Uterus (tissue), 4 donors: ENCODE results near the gene PUS10. TPM values are rescaled to one million over a fixed set of nuclear protein-coding genes. Genes with fewer than 3 reads are reported as not detected.

Source experiments
- DNase-seq, 2 donors: peaks; one replicate each; pipeline ENCODE4 v3.0.0-alpha.2; 2019 to 2020
- H3K27ac ChIP-seq, 2 donors: fragments of 200-600 bp; sonication (generic); 1 replicate in 1 of 2; 2 replicates in 1 of 2; pipeline ENCODE4 v1.5.1; 2016 to 2018
- H3K27me3 ChIP-seq, 2 donors: fragments of 200-600 bp; sonication (generic); one replicate each; pipeline ENCODE4 v1.5.1; 2018 to 2019; ENCODE audit warnings: control low read depth in 1 of 2
- H3K36me3 ChIP-seq, 2 donors: fragments of 200-600 bp; sonication (generic); one replicate each; pipeline ENCODE4 v1.5.1; 2019; ENCODE audit warnings: control low read depth in 1 of 2
- H3K4me1 ChIP-seq, 2 donors: fragments of 200-600 bp; sonication (generic); one replicate each; pipeline ENCODE4 v1.5.1; 2018 to 2019; ENCODE audit warnings: control low read depth in 1 of 2
- H3K4me3 ChIP-seq, 2 donors: fragments of 200-600 bp; sonication (generic); 1 replicate in 1 of 2; 2 replicates in 1 of 2; pipeline ENCODE4 v1.5.1; 2018 to 2019; ENCODE audit warnings: mild to moderate bottlenecking in 1 of 2
- H3K9me3 ChIP-seq, 2 donors: fragments of 200-600 bp; sonication (generic); one replicate each; pipeline ENCODE4 v1.5.1; 2019; ENCODE audit warnings: control low read depth in 1 of 2
- POLR2A ChIP-seq, 2 donors: fragments of 450-650 bp; IDR thresholded peaks; one replicate each; pipeline ENCODE4 v1.6.1; 2016; ENCODE audit warnings: antibody characterized with exemption in 2 of 2, mild to moderate bottlenecking in 1 of 2, moderate library complexity in 1 of 2
- intact Hi-C: fragments of 100-400 bp; cut with DNase I; formaldehyde crosslinking; loops from one replicate; pipeline ENCODE4 v1.15.1; 2023; ENCODE audit warnings: low total_unique reads
- total RNA-seq, 4 donors: library from RNA; depleted of rRNA in 3 of 4; stranded (reverse); fragments of >200 nt in 3 of 4; gene quantifications; one replicate each; pipeline versions ENCODE4 v1.1.0 to v1.2.4, GENCODE V29; 2014 to 2023
- TF ChIP-seq, protein P1 (sequence below), 4 experiments: fragments of 200-600 bp in 2 of 4; fragments of 450-650 bp in 2 of 4; sonication (generic) in 2 of 4; IDR thresholded peaks; one replicate each; pipeline ENCODE4 v1.5.1; 2016 to 2019; ENCODE audit warnings: antibody characterized with exemption in 4 of 4, mild to moderate bottlenecking in 2 of 4, moderate library complexity in 1 of 4
- donor health status: DM: yes; HTN: yes; CAD: no.

PUS10 gene
- total RNA-seq, 4 donors from 2014 or later = 1.8 to 16.5 (median 8.6) TPM

DNA sequence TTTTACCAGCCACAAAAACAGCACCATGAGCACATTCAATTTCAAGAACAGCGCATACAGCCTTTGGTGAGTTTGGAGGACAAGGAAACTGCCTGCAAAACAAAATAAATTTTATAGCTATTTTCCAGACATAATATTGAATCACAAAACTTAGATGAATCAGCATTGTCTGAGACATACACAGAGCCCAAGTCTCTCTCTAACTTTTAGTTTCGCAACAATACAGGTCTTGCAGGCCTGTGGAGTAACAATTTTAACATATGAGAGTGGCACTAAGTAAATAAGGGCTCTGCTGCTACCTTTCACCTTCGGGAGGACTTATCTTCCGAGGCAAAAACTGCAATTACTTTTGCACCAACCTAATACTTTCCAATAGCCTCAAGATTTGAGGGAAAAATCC lies 56.6 kb downstream of the PUS10 start:
- H3K27me3 ChIP-seq = no peaks in the 10 kb centered on the region
- H3K4me1 ChIP-seq = no peaks in the 10 kb centered on the region
- intact Hi-C loops = no loop called here
- TF ChIP-seq, protein P1, sequence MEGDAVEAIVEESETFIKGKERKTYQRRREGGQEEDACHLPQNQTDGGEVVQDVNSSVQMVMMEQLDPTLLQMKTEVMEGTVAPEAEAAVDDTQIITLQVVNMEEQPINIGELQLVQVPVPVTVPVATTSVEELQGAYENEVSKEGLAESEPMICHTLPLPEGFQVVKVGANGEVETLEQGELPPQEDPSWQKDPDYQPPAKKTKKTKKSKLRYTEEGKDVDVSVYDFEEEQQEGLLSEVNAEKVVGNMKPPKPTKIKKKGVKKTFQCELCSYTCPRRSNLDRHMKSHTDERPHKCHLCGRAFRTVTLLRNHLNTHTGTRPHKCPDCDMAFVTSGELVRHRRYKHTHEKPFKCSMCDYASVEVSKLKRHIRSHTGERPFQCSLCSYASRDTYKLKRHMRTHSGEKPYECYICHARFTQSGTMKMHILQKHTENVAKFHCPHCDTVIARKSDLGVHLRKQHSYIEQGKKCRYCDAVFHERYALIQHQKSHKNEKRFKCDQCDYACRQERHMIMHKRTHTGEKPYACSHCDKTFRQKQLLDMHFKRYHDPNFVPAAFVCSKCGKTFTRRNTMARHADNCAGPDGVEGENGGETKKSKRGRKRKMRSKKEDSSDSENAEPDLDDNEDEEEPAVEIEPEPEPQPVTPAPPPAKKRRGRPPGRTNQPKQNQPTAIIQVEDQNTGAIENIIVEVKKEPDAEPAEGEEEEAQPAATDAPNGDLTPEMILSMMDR (IDR thresholded peaks at IDR 0.05) = no peak
- no peak for TF ChIP-seq POLR2A (IDR thresholded peaks at IDR 0.05)
- H3K9me3 ChIP-seq = no peaks in the 10 kb centered on the region
- H3K27ac ChIP-seq = no peak overlapping the region
- no peak overlapping the region for H3K4me3 ChIP-seq
- H3K36me3 ChIP-seq = no peaks in the 10 kb centered on the region
- DNase-seq = no peak

DNA sequence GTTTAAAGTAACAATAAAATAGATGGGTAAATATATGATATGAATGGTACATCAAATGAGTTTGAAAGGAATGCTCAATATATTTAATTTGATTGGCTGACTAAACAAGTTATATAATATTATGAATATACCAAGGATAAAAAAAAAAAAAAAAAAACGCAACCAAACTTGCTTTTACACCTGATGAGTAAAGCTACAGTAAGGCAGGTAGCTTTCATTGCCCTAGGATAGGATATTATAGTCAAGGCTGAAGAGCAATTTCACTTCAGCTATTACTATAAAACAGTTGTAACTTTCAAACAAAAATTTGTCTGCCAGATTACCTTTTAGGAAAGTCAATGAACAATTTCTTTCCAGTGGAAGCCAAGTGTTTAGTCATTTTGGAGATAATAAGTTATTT lies 57.3 kb downstream of the PUS10 start:
- DNase-seq = no peak
- H3K36me3 ChIP-seq = no peaks in the 10 kb centered on the region
- H3K27me3 ChIP-seq = no peaks in the 10 kb centered on the region
- H3K4me3 ChIP-seq = no peak overlapping the region
- H3K4me1 ChIP-seq = no peaks in the 10 kb centered on the region
- TF ChIP-seq POLR2A (IDR thresholded peaks at IDR 0.05) = no peak
- TF ChIP-seq, protein P1 (IDR thresholded peaks at IDR 0.05) = no peak
- no peaks in the 10 kb centered on the region for H3K9me3 ChIP-seq
- no peak overlapping the region for H3K27ac ChIP-seq
- intact Hi-C loops = no loop called here

- no peaks in the 10 kb centered on the region for H3K27me3 ChIP-seq
- H3K27ac ChIP-seq = no peak overlapping the region
- DNase-seq = no peak
- no peaks in the 10 kb centered on the region for H3K4me1 ChIP-seq
- intact Hi-C loops = no loop called here
- no peak for TF ChIP-seq POLR2A (IDR thresholded peaks at IDR 0.05)
- TF ChIP-seq, protein P1 (IDR thresholded peaks at IDR 0.05) = no peak
- H3K36me3 ChIP-seq = no peaks in the 10 kb centered on the region
- no peak overlapping the region for H3K4me3 ChIP-seq
- H3K9me3 ChIP-seq = no peaks in the 10 kb centered on the region
These were observed 58.6 kb downstream of the PUS10 start for GRCh38 chr2:60959501-60959900.

DNA sequence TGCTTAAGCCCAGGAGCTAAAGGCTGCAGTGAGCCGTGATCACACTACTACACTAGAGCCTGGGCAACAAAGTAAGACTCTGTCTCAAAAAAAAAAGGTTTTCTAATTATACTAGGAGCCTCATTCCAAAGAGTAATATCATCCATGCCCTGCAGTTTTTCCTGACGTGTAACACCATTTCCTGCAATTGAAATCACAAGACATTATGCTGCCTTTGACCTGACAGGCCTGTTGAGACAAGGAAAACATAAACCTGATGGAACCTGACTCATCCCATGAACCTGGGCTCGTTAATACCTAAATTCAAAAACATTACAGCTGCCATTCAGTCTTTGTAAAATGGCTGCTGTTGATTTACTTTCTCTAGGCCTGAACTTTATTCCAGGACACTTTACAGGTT lies 59.3 kb downstream of the PUS10 start:
- no peak for DNase-seq
- H3K4me1 ChIP-seq = no peaks in the 10 kb centered on the region
- no peaks in the 10 kb centered on the region for H3K36me3 ChIP-seq
- no peak overlapping the region for H3K4me3 ChIP-seq
- H3K27ac ChIP-seq = no peak overlapping the region
- H3K27me3 ChIP-seq = no peaks in the 10 kb centered on the region
- intact Hi-C loops = no loop called here
- H3K9me3 ChIP-seq = no peaks in the 10 kb centered on the region
- TF ChIP-seq, protein P1 (IDR thresholded peaks at IDR 0.05) = no peak
- no peak for TF ChIP-seq POLR2A (IDR thresholded peaks at IDR 0.05)

DNA sequence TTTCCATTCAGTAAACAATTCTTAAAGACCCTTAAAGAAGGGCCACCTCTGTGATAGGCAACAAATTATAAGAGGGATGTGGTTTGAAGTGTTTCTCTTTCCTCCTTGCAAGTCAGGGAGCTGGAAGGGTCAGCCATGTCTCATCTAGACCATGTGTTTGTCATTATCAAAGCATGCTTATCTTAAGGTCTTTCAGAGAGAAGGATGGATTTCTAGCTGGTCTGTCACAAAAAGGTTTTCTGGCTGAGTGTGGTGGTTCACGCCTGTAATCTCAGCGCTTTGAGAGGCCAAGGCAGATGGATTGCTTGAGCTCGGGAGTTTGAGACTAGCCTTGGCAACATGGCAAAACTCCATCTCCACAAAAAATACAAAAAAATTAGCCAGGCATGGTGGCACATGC lies 59.7 kb downstream of the PUS10 start:
- H3K27me3 ChIP-seq = no peaks in the 10 kb centered on the region
- H3K36me3 ChIP-seq = no peaks in the 10 kb centered on the region
- no peaks in the 10 kb centered on the region for H3K9me3 ChIP-seq
- TF ChIP-seq, protein P1 (IDR thresholded peaks at IDR 0.05) = no peak
- no peak for TF ChIP-seq POLR2A (IDR thresholded peaks at IDR 0.05)
- H3K4me1 ChIP-seq = no peaks in the 10 kb centered on the region
- H3K4me3 ChIP-seq = no peak overlapping the region
- no peak overlapping the region for H3K27ac ChIP-seq
- intact Hi-C loops = no loop called here
- DNase-seq = no peak
